Astrocyte of the hippocampus (primary cell): ENCODE results near the gene ARSH.
"Not testable (repeated sequence)": the region's sequence is repeated elsewhere in the genome, so short reads cannot be mapped to it uniquely, and the experiment has no call there.

Experiments used
- DNase-seq: peaks from one replicate; pipeline ENCODE4 v3.0.0; 2011; ENCODE audit warnings: low read depth, low spot score

The ARSH gene

GRCh38 chrX:3006495-3006894 is at the start of gene ARSH:
Gene ARSH, plus strand, starts transcription at chrX:3006546. Its CDS starts 67 bp downstream, at chrX:3006613.
- DNase-seq = no peak

- no peak for DNase-seq
These were observed 48.1 kb upstream of the ARSH start for GRCh38 chrX:2958199-2958598.

- no peak for DNase-seq
These were observed 45.4 kb upstream of the ARSH start for GRCh38 chrX:2960861-2961515.

GRCh38 chrX:2962381-2962780 is 44.0 kb upstream of the ARSH start:
- no peak for DNase-seq

GRCh38 chrX:2963449-2963848 is 42.9 kb upstream of the ARSH start:
- not testable (repeated sequence) for DNase-seq

GRCh38 chrX:2963992-2964794 is 42.2 kb upstream of the ARSH start:
- DNase-seq = peak; percentile 68

GRCh38 chrX:2965965-2966364 is 40.4 kb upstream of the ARSH start:
- no peak for DNase-seq

- DNase-seq = no peak
These were observed 39.3 kb upstream of the ARSH start for GRCh38 chrX:2967012-2967411.

GRCh38 chrX:2967584-2967983 is 38.8 kb upstream of the ARSH start:
- DNase-seq = no peak

- DNase-seq = peak; percentile 74
These were observed 38.1 kb upstream of the ARSH start for GRCh38 chrX:2967998-2968909.

- no peak for DNase-seq
These were observed 37.3 kb upstream of the ARSH start for GRCh38 chrX:2969021-2969420.

GRCh38 chrX:2972391-2972790 is 34.0 kb upstream of the ARSH start:
- DNase-seq = no peak

- peak; percentile 70 for DNase-seq
These were observed 31.4 kb upstream of the ARSH start for GRCh38 chrX:2974961-2975360.

GRCh38 chrX:2978639-2979038 is 27.7 kb upstream of the ARSH start:
- not testable (repeated sequence) for DNase-seq

- no peak for DNase-seq
These were observed 22.0 kb upstream of the ARSH start for GRCh38 chrX:2984342-2984741.

GRCh38 chrX:2989565-2989964 is 16.8 kb upstream of the ARSH start:
- DNase-seq = no peak

- no peak for DNase-seq
These were observed 4.2 kb downstream of the ARSH start for GRCh38 chrX:3010532-3010931.

- DNase-seq = no peak
These were observed 11.1 kb downstream of the ARSH start for GRCh38 chrX:3017492-3017891.

- no peak for DNase-seq
These were observed 17.8 kb downstream of the ARSH start for GRCh38 chrX:3024176-3024575.

GRCh38 chrX:3026074-3026815 is 19.9 kb downstream of the ARSH start:
- DNase-seq = no peak

- no peak for DNase-seq
These were observed 22.8 kb downstream of the ARSH start for GRCh38 chrX:3029129-3029528.
